ENCODE results near the gene OVAAL.

DNA sequence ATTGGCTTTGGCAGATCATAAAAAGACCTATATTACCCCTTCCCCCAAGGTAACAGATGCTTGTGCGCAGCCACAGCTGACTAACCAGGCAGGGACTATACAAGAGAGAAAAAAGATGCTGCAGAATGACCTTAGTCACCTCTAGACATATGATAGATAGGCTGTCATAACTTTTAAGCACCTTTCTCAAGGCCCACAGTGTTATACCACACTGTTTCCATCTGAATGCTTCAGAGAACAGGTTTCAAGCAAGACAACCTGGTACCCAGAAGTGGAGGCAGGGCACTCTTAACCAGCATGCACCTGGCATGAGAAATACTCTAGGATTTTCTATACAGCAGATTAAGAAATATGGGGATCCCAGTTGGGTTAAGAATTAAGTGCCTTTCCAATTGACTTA is 12.8 kb upstream of the OVAAL start:
- TF ChIP-seq, protein P1, sequence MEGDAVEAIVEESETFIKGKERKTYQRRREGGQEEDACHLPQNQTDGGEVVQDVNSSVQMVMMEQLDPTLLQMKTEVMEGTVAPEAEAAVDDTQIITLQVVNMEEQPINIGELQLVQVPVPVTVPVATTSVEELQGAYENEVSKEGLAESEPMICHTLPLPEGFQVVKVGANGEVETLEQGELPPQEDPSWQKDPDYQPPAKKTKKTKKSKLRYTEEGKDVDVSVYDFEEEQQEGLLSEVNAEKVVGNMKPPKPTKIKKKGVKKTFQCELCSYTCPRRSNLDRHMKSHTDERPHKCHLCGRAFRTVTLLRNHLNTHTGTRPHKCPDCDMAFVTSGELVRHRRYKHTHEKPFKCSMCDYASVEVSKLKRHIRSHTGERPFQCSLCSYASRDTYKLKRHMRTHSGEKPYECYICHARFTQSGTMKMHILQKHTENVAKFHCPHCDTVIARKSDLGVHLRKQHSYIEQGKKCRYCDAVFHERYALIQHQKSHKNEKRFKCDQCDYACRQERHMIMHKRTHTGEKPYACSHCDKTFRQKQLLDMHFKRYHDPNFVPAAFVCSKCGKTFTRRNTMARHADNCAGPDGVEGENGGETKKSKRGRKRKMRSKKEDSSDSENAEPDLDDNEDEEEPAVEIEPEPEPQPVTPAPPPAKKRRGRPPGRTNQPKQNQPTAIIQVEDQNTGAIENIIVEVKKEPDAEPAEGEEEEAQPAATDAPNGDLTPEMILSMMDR (IDR thresholded peaks at IDR 0.05; ENCODE audit: low read length): no peak
- no peak for TF ChIP-seq EZH2 (optimal IDR thresholded peaks at IDR 0.05; ENCODE audit: low read depth, low read length)
